Measurements from ENCODE around the gene PLEKHH3. TPM values are rescaled to one million over a fixed set of nuclear protein-coding genes. Genes with fewer than 3 reads are reported as not detected.

The PLEKHH3 gene
- total and polyA plus RNA-seq, 10 of the 15 experiments (the other 5 are each of a cell fraction or from before 2014, with no cell fraction given) = 0.31 to 38.0 (median 11.0) TPM

- peak; percentile 37; the same call in 1 of the 2 replicates for TF ChIP-seq IKZF1 (conservative IDR thresholded peaks at IDR 0.05)
- TF ChIP-seq SMARCA5 (IDR thresholded peaks at IDR 0.05) = no peak
- TF ChIP-seq EP300 (IDR thresholded peaks at IDR 0.05; ENCODE audit: borderline replicate concordance in 1 of 2, control insufficient read depth in 1 of 2, low read depth in 2 of 2, low read length in 2 of 2) = no peak
These were observed 800 bp downstream of the PLEKHH3 start (continued) for GRCh38 chr17:42675965-42676423.

DNA sequence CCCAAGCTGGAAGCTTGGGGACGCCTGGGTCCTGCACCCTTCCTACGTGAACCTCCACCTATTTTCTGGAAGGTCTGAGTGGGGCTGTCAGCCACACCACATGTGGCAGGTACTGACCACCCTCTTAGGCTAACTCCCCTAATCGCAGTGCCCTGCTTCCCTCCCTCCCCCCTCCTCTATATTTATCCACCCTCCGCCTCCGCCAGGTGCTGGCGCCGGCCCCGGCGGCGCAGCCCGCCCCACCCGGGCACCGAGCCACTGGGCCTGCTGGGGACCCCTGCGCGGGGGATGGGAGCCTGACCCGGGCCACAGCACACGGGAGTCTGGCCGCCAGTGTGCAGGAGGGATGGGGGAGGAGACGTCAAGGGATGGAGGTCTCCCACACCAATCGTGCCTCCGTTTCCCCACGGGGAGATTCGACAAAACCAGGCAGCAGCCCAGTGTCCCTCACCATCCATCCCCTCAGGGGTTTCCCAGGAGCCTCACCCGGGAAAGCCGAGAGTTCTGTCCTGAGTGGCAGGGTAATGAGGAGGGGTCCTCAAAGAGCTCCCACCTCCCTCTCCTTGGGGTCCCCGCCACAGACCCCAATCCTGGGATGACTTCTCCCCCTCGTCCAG is 1.3 kb downstream of the PLEKHH3 start:
- H3K4me3 ChIP-seq = peak overlapping the region; percentile 98
- intact Hi-C loops (cut with micrococcal nuclease; ENCODE audit: unreplicated experiment) (no loop called here), in situ Hi-C loops (cut with MboI) (no loop called here)
- ChIA-PET CTCF (interaction anchor here (0.6 to 10.1 kb wide), 9 partner anchors 14 to 95 kb away, joined by 3 to 239 read pairs (median 13); partner anchors contain the start of genes PSMC3IP, RETREG3, TUBG1 and TUBG2), RAD21 (ENCODE audit: unreplicated experiment) (interaction anchor here (1.3 to 6.5 kb wide), 5 partner anchors 16 to 322 kb away, joined by 4 to 152 read pairs (median 41); partner anchors contain the start of genes PSMC3IP, RETREG3, RPL27 and TUBG1), SMC1A (ENCODE audit: uncharacterized antibody, unreplicated experiment) (interaction anchor here (1.2 to 8.3 kb wide), 8 partner anchors 15 to 126 kb away, joined by 3 to 124 read pairs (median 10); partner anchors contain the start of genes PSMC3IP, RETREG3 and TUBG1), POLR2A (interaction anchor here (0.6 to 6.6 kb wide), 12 partner anchors 8 to 140 kb away, joined by 3 to 120 read pairs (median 8); partner anchors contain the start of genes NAGLU, PSMC3IP, RETREG3 and TUBG1)
- H3K4me1 ChIP-seq (ENCODE audit: control insufficient read depth, insufficient read depth, low read length) = peaks cover 20% of the 10 kb centered on the region
- H3K79me2 ChIP-seq (ENCODE audit: control insufficient read depth, insufficient read depth, low read length) = peaks cover 55% of the 10 kb centered on the region
- H3K36me3 ChIP-seq (ENCODE audit: control insufficient read depth in 2 of 2, insufficient read depth in 2 of 2, low read length in 1 of 2) = peaks cover 8 to 21% of the 10 kb centered on the region in 2 experiments; a peak in 3 of 4 replicates
- no peaks in the 10 kb centered on the region for H3K9me3 ChIP-seq (replicated peaks; ENCODE audit: control insufficient read depth, insufficient read depth, low read length)
- FAIRE-seq (no peak), DNase-seq (ENCODE audit: low read depth, low spot score) (no peak), ATAC-seq (no peak)
- TF ChIP-seq BCL11A (IDR thresholded peaks at IDR 0.05; ENCODE audit: low read depth, low read length) (no peak), BMI1 (IDR thresholded peaks at IDR 0.05; ENCODE audit: borderline replicate concordance) (no peak), MTA2 (IDR thresholded peaks at IDR 0.05; ENCODE audit: low read depth) (no peak), HCFC1 (IDR thresholded peaks at IDR 0.05; ENCODE audit: low read length) (no peak), CTCF (IDR thresholded peaks at IDR 0.05 in 2 of 3, conservative IDR thresholded peaks at IDR 0.05 in 1 of 3; ENCODE audit: control insufficient read depth in 2 of 3, extremely low read depth in 1 of 3, insufficient read depth in 1 of 3, low read depth in 3 of 3, low read length in 3 of 3) (no peak), ZNF274 (IDR thresholded peaks at IDR 0.05; ENCODE audit: insufficient read depth, insufficient read length) (no peak), SIN3A (IDR thresholded peaks at IDR 0.05; ENCODE audit: low read depth, low read length) (0 out of 2 replicates have a peak, but pooled peaks have one; percentile 26), BHLHE40 (IDR thresholded peaks at IDR 0.05; ENCODE audit: borderline replicate concordance in 1 of 2, low read depth in 2 of 2, low read length in 1 of 2) (no peak), MEF2A (IDR thresholded peaks at IDR 0.05; ENCODE audit: insufficient read depth, low read depth, low read length) (0 out of 2 replicates have a peak, but pooled peaks have one; percentile 18), PAX8 (IDR thresholded peaks at IDR 0.05) (no peak), CEBPB (IDR thresholded peaks at IDR 0.05; ENCODE audit: borderline replicate concordance in 1 of 2, low read depth in 2 of 2, low read length in 2 of 2) (no peak)
- no TSS peak for BruUV-seq (replicated peaks)
- WGBS (ENCODE audit: insufficient coverage, insufficient replicate concordance, low lambda C conversion rate, missing lambda C conversion rate) = under 1% methylated on average over 25 of the region's 27 CpGs
- peak overlapping the region; percentile 24 for H2AFZ ChIP-seq (ENCODE audit: control insufficient read depth, low read depth, low read length)
- peak overlapping the region; percentile 87 for H3K9ac ChIP-seq (ENCODE audit: control insufficient read depth, insufficient read depth, low read length)
- peak overlapping the region; percentile 81 for H3K4me2 ChIP-seq (ENCODE audit: control insufficient read depth, insufficient read depth)
- H3K27ac ChIP-seq (ENCODE audit: control insufficient read depth, insufficient read depth) = peak overlapping the region; percentile 54
- no peaks in the 10 kb centered on the region for H4K20me1 ChIP-seq (ENCODE audit: control insufficient read depth, insufficient read depth)
- H3K27me3 ChIP-seq (replicated peaks in 1 of 2; ENCODE audit: control insufficient read depth in 2 of 2, insufficient read depth in 2 of 2, low read length in 1 of 2) = no peaks in the 10 kb centered on the region
